Measurements from ENCODE around the gene UPB1.
"Not testable (repeated sequence)": the region's sequence is repeated elsewhere in the genome, so short reads cannot be mapped to it uniquely, and the experiment has no call there.

UPB1 gene

DNA sequence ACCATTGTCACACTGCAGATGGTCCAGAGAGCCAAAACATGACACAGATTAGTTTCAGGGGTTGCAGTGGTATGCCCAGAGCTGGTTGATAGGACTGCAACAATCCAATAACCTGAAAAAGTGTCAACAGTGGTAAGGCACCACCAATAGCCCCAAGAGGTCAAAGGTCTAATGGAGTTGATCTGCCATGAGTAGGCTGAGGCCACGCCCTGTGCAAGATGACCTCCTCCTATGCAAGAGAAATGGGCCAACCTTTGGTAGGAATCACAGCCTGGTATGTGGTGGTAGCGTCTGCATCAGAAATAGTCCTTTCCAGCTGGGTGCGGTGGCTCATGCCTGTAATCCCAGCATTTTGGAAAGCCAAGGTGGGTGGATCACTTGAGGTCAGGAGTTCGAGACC is 40.2 kb downstream of the UPB1 start:
- DNase-seq = no peak

DNA sequence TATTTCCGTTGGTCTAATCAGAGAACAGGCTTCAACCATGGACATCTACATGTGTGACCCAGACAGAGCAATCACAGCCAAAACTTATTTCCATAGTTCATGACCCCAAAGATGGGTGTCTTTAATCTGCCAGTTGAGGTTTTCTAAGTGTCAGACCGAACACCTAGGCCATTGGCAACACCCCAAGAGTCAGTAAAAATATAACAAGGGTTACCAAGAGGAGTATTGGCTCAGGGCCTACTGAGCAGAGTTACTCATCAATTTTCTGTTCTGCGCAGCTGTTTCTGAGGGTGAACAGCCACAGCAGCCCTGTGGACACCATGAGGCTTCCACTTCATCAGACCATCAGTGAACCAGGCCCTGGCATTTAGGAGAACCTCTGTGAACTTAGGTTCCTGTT is 41.0 kb downstream of the UPB1 start:
- no peak for DNase-seq

DNA sequence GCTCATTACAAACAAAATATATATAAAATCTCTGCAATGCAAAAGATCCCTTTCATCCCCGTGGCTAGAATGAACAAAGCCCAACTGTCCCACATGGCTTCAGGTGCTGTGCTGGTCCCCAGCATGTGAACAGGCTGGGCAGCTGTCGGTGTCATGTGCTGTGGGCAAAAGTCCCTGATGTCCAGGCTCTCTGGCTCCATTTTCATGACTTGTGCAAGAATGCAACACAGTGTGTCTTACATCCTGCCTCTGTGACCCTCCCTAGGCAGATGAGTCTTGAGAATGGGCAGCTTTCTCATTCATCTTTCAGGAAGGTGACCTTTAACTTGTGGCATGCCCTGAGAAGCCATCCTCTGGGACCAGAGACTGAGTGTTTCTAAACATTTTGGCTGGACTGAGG is 45.3 kb downstream of the UPB1 start:
- DNase-seq = no peak

DNA sequence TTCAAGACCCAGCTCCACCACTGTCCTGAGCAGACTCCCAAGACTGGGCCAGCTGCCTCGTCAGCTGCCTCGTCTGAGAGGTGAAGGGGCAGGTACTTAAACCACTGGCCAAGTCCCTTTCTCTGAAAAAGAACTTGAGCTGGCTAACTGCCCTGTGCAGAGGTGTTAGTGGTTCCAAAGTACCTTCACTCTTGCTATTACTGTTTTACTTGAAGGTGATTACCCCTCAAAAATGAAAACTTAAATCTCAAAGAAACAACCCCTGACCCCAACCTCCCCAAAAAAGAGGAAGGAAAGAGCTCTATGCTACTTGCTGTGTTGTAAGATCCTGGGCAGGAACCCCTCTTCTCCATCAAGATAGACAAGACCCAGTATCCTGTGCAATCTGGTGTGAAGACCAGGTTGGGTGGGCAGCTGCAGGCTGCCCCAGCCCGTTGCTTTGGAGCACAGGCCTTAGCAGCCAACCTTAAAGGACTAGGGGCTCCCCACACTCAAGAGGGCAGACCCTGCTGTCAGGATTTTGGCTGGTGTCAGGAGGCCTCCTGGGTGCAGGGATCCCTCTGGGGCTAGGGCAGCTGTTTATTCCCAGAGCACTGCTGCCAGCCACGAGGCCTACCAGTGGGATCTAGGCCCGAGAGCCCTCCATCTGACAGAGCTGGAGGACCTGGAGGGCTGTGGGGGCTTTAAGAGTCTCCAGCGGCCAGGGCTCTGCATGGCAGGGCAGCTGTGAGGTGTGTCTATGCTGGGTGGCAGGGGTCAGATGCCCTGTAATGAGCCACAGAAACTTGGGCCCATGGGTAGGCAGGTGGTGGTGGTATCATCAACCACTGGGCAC is 46.8 kb downstream of the UPB1 start:
- no peak for DNase-seq

DNA sequence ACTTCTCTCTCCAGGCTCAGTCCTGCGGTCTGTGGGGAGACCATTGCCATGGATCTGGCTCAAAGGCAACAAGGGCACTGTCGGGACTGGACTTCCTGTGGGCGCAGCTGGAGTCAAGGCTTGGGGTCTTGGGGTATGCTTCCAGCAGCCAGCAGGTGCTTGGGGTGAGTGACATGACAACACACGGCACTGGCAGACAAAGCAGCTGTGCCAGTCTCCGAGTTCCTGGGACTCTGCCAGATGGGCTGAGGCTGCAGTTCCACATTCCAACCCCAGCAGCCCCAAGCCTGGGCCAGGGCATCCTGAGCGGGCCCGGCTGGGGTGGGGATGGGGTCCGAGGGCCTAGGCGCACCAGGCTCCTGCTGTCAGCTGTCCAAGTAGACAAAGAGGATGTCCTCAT is 47.5 kb downstream of the UPB1 start:
- DNase-seq = peak; percentile 50

DNA sequence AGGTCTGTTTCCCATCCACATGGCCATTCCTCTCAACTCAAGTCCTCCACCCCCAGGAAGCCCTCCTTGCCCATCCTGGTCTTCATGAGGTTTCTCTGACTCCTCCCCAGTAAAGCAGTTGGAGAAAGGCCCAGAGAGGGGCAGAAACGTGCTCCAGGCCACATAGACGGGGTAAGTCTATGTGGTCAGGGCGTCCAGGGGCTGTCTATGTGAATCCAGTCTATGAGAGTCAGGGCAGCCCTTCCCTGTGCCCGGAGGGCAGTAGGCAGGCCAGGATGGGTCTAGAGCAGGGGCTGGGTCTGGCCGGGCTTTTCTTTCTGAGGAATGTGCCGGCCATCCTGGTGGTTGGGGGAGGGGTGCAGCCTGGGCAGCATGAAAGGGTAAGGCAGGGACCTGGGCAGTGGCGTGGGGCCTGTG is 48.1 kb downstream of the UPB1 start:
- no peak for DNase-seq

DNA sequence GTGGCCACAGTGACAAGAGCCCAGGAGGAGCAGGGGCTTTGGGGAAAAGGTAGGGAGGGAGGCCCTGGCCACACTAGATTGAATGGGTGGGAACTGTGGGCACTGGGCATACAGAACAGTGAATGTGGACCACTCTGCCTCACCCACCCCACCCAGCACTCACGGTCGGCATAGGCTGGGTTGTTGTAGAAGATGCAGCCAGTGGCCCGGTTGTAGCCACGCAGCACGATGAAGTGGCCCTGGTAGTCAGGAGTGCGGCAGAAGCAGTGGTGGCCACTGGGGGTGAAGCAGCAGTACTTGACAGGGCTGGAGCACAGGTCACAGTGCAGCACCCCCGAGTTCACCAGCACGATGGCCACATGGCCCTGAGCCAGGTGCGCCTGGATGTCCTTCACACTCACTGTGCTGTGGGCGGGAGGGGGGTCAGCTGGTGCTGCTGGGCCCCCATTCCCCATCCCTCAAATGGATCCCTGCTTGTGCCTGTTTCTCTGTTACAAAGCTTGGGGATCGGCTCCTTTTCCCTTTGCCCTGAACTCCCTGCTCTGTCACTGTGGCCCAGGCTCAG is 48.6 kb downstream of the UPB1 start:
- no peak for DNase-seq

DNA sequence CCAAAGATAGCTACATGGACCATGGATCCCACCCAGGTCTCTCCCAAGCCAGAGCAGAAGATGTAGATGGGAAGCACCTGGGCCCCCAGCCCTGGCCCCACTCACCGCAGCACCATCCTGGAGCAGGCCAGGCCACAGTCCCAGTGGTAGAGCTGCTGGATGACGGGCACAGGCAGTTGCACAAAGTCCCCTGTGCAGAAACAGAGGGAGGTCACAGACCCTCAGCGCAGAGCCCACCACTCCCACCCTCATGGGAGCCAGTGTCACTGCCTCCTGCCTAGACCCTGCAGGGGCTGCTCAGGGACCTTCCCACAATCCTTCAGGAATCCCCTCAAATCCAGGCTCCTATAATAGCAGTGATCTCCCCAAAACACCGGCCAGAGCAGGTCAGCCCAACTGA is 53.7 kb downstream of the UPB1 start:
- no peak for DNase-seq

DNA sequence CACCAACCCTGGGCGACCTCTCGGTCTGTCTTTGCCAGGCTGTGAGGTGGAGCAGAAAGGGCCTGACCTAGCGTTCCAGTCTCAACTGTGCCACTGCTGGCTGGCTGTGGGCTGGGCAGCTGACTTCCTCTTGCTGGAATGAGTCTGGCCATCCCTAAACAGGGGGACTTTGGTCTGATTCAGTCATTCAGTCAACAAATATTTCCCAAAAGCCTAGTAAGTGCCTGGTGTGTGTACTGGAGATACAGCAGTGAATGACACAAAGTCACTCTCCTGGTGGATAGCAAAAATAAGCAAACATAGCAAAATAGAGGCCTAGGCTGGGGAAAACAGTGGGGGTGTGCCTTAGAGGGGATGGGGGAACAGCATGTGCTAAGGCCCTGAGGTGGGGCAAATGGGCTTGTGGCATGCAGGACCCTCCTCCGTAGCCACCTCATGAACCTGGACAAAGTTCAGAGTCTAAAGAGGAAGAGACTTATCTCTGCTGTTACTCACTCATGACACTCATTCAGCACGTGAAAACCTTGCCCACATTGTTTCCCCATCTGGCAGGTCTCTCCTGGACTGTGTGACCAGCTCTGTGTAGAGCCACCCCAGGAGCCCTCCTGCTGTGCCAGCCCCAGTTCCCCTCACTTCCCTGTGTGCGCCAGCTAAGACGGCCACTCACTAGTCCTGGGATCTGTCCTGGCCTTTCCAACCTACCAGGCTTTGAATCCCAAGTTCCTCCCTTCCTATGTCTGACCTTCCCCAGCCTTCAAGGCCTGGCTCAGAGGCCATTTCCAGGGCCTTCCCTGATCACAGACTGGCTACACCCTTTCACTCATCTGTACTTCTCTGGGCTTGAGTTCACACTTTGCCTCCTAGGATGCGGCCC is 55.1 kb downstream of the UPB1 start:
- no peak for DNase-seq

DNA sequence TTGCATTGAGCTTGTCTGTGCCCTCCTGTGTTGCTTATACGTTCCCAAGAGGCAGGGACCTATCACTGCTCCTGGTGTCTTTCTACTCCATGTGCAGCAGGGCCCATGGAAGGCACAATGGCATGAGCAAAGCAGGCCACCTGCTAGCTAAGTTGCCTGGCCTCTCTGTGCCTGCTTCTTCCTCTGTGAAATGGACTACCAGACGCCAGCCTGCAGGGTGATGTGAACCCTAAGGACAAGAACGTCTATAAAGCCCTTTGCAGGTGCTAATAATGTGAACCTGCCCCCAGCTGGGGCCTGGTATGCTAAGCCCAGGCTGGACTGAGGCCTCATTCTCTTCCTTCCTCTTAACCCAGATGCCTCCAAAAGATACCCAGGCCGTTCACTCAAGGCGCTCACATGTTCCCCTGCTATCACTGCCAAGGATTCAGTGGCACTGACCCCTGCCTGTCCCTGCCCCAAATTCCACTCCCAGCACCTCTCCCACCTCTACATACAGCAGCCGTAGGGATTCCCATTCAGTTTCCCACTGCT is 55.8 kb downstream of the UPB1 start:
- DNase-seq = no peak

DNA sequence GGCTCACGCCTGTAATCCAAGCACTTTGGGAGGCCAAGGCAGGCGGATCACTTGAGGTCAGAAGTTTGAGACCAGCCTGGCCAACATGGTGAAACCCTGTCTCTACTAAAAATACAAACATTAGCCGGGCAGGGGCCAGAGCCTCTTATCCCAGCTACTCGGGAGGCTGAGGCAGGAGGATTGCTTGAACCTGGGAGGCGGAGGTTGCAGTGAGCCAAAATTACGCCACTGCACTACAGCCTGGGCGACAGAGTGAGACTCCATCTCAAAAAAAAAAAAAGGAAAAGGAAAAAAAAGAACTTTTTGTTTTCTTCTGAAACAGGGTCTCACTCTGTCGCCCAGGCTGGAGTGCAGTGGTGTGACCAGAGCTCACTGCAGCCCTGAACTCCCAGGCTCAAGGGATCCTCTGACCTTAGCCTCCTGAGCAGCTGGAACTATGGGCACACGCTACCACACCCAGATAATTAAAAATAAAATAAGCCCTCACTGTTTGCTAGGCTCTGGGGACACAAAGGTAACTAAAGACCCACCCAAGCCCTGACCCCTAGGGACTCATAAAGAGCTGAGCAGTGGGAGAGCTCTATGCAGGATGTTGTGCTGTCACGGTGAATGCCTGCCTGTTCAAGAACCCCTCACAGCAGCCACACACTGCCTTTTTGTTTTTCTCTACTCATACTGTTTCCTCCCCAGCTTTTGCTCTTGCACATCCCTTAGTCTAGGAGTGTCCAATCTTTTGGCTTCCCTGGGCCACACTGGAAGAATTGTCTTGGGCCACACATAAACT is 57.6 kb downstream of the UPB1 start:
- not testable (repeated sequence) for DNase-seq

DNA sequence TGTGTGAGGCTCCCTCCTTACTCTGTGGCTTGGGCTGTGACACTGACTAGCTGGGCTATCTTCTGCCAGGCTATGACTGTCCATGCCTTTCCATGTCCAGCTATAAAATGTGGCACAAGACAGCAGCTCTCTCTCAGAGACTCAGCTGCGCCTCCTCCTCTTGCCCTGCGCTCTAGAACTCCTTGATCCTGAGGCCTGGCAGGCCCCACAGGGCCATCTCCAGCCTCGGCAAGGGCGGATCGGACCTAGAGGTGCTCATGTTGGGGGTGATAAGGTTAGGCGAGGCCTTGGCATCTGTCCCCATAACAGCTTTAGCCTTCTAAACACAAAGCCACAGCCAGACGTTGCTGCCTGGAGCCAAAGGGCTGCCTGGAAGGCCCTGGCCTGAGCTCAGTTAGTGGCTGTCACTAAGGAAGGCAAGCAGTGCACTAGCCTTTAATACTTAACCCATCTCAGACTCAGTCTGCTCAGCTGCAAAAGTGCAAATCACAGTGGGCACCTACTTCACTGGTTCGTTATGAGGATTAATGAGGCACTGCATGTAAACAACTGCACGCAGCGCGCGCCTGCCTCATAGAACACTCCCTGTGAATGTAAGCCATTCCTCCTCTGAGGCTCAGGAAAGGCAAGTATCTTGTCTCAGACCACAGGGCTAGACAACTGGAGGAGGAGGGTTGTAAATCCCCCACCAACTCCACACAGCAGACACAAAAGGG is 58.6 kb downstream of the UPB1 start:
- no peak for DNase-seq

DNA sequence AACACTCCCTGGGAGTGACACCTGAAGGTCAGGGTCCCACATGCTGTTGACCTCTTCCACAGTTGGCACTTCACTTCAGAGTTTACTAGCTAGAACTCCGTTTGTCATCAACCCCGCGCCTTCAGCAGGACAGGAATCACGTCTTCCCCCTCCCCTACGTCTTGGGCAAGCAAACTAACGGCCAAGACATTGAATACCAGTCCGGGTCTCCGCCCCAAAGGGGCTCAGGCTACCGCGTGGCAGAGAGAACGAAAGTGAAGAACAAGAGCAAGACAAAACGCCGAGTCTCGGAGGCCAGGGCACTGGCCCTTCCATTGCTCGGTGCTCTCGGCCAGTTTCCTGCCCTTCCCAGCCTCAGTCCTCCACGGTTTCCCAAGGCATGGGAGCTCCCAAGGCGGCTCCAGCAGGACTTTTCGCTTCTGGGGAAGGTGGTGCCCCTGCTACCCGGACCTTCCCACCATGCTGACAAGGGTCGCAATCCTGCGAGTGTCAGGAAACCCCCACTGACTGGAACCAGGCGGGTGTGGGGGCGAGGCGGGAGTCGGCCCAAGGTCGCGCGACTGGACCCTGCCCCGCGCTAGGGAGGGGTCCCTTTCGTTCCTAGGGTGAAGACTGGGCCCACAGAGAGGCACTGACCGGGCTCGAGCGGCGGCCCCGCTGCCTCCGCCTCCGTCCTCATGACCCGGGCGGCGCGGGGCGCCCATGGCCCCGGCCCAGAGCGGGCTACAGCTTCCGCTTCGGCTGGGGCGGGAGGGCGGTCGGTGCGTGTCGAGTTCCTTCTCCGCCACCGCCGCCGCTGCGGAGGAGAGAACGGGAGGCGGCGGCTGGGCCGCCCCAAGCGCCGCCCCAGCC is 59.4 kb downstream of the UPB1 start, which contains the start of gene GUCD1:
Gene GUCD1 (minus strand): TSS at position 826 of the 852 bp plus-strand sequence. CDS start 147 bp downstream, at position 679.
- peak; percentile 60 for DNase-seq

DNA sequence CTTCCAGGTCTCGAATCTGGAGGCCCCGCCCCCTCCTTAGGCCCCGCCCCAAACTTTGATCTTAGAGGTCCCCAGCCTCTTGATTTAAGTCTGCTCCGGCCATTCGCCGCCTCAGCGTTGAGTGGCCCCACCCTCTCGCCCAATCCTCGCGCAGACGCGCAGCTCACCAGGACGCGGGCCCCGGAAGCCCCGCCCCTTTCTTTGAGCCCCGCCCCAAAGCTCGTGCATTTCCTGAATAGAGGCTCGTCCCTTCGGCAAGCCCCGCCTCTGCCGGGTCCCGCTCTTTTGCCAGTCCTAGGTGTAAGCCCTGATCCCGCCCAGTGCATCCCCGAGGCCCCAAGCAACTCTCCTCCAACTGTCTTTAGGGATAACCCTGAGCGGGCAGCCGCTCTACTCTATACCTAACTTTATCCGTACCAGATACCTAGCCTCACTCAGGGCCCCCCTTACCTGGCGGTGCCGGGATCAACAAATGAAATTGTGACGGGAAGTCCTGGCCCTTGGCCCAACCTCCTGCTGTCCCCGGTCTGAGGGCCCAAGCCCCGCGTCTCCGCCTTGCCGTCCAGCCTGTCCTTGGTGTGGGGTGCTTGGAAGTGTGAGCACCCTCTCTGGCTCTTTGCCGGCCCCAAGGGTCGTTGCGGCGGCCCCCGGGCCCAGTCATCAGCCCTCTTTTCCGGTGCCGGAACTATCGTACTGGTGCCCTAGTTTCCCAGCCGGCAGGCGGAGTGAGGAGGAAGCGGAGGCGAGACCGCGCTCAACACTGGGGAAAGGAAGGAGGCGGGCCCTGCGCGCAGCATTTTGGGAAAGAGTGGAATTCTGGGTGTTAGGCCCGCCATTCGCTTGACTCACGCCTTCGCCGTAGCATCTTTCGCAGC is 60.3 kb downstream of the UPB1 start, which contains the start of gene SNRPD3:
Gene SNRPD3 (plus strand): TSS at position 835 of the 875 bp plus-strand sequence. CDS start 1,676 bp downstream, outside the sequence.
- DNase-seq = peak; percentile 100

DNA sequence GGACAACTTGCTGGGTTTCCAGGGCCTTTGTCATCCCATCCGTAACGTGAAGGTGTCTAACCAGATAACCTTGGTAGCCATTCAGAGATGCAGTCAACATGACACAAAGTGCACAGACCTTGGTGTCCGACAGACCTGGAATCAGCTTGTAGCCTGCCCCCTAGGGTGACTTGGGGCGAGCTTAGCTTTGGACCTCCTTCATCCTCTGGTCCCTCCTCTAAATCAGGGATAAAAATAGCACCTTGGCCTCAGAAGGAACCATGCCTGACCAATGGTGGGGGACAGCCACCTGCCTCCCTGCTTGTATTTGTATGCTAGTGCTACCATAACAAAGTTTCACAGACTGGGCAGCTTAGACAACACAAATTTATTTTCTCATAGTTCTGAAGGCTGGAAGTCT is 64.3 kb downstream of the UPB1 start:
- no peak for DNase-seq

DNA sequence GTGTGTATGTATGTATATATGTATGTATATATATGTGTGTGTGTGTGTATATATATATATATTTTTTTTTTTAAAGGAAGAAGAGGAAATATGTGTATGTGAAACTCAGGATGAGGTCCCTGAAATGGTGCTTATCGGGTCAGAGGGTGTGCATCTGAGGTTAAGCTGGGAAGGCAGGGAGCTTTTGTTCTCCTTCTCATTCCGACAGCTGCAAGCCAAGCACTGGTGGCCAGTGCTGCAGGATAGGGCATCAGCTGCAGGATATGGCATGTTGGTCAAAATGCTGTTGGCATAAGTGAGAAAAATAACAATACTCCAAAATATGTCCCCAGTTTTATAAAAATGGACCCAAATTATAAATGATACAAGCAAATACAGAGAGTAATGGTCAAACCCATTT is 68.1 kb downstream of the UPB1 start:
- no peak for DNase-seq

DNA sequence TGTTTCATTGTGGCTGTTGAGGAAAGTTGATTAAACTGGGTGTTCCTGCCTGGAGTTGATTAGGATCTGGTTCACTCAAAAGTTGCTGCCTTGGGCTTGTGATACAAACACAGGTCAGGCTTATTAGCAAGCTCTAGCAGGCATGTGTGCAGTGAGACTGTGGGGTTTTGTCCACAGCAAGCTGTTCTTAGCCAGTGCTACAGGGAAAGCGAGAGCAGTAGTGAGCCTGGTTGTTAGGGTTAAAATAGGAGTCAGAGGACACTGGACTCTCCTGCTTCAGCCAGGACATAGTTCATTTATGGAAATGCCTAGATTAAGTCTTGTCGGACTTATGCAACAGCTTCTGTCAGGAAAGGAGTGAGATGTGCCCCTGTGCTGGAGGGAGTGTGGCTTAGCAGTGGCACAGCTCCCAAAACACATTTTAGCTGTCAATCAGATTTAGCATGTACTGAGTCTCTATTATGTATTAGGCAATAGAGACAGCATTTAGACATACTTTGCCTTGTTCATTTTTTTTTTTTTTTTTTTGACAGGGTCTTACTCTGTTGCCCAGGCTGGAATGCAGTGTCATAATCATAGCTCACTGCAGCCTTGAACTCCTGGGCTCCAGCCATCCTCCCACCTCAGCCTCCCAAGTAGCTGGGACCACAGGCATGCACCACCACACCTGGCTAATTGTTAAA is 69.4 kb downstream of the UPB1 start:
- DNase-seq = no peak

DNA sequence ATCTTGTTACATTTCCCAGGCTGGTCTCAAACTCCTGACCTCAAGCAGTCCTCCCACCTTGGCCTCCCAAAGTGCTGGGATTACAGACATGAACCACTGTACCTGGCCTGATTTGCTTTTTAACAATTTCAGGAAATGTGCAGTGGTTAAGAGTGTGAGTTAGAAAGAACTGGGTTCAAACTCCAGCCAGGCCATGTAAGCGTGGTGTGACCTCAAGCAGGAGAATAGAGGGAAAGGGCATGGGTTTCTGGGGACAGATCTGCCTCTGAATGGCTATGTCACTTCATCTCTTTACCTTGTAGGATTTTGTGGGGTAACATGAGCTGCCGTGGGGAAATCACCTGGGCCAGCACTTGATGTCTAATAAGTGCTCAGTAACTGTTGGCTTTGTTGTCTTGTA is 69.9 kb downstream of the UPB1 start:
- no peak for DNase-seq

Data from right forelimb (tissue), 1 donor.